ENCODE measurements around the gene RIPPLY1. TPM values are rescaled to one million over a fixed set of nuclear protein-coding genes. Genes with fewer than 3 reads are reported as not detected.

Gene RIPPLY1
- total and polyA plus RNA-seq, 9 of the 15 experiments (the other 6 are each of a cell fraction or from before 2014, with no cell fraction given), result not detected

DNA sequence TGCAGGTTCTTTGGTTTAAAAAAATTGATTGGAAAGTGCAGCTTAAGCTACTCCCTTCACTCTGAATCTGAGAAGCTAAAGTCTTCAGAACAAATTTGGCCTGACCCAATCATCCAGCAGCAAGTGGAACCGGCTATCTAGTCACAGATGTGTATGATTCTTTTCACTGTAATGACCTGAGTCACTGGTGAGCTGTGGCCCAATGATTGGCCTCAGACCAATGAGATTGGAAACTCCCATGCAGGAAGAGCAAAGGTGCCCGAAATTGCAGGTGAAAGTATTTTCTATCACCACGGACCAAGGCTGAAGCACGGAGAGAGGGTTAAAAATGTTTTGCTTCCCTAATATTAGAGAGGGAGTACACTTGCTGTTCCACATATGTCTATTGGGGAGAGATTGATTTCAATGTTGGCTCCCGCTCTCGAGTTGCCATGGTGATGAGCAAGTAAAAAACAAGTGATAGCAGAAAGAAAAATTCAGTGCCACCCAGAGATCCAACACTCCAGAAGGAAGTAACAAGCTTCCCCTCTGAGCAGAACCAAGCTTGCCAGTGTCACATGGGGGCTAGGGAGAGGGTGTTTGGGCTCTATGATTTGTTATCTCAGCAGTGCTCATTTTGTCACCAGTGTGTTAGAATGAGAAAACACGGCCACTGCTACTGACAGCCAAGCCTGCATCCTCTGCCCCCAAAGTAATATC is 11.2 kb downstream of the RIPPLY1 start:
- Histone ChIP-seq H3K4me2 (ENCODE audit: insufficient read depth, low read length) (no peak overlapping the region), H4K20me1 (replicated peaks; ENCODE audit: control insufficient read depth, insufficient read depth, low read length) (no peaks in the 10 kb centered on the region; the same call in 1 of the 2 replicates), H3K4me1 (replicated peaks in 1 of 2; ENCODE audit: control insufficient read depth in 2 of 2, insufficient read depth in 2 of 2, low read length in 2 of 2) (no peaks in the 10 kb centered on the region), H3K79me2 (ENCODE audit: control insufficient read depth, insufficient read depth, low read length) (no peaks in the 10 kb centered on the region), H3K36me3 (ENCODE audit: control insufficient read depth, insufficient read depth, low read length) (no peaks in the 10 kb centered on the region), H2AFZ (ENCODE audit: low read depth, low read length) (no peak overlapping the region), H3K9me3 (replicated peaks; ENCODE audit: control insufficient read depth, insufficient read depth, low read depth, low read length) (no peaks in the 10 kb centered on the region), H3K27me3 (ENCODE audit: control insufficient read depth in 2 of 2, insufficient read depth in 2 of 2, low read length in 2 of 2) (no peaks in the 10 kb centered on the region), H3K9me1 (ENCODE audit: control insufficient read depth, insufficient read depth, low read length) (no peaks in the 10 kb centered on the region), H3K9ac (ENCODE audit: insufficient read depth in 1 of 2, low read depth in 2 of 2, low read length in 2 of 2) (no peak overlapping the region), H3K27ac (ENCODE audit: extremely low read depth, low read depth, low read length) (no peak overlapping the region), H3K4me3 (no peak overlapping the region)
- no TSS peak for BruUV-seq (replicated peaks)
- TF ChIP-seq RFX1 (IDR thresholded peaks at IDR 0.05), result peak; percentile 35; the same call in 1 of the 2 replicates
- TF ChIP-seq CSDE1 (IDR thresholded peaks at IDR 0.05), result no peak
- TF ChIP-seq CBX2 (IDR thresholded peaks at IDR 0.05; ENCODE audit: insufficient read depth, low read length, poor library complexity, severe bottlenecking), result no peak
- no peak for TF ChIP-seq ZNF444 (CRISPR knock-in tag; IDR thresholded peaks at IDR 0.05)
- TF ChIP-seq ZNF133 (CRISPR knock-in tag; IDR thresholded peaks at IDR 0.05), result no peak
- TF ChIP-seq, protein P1, sequence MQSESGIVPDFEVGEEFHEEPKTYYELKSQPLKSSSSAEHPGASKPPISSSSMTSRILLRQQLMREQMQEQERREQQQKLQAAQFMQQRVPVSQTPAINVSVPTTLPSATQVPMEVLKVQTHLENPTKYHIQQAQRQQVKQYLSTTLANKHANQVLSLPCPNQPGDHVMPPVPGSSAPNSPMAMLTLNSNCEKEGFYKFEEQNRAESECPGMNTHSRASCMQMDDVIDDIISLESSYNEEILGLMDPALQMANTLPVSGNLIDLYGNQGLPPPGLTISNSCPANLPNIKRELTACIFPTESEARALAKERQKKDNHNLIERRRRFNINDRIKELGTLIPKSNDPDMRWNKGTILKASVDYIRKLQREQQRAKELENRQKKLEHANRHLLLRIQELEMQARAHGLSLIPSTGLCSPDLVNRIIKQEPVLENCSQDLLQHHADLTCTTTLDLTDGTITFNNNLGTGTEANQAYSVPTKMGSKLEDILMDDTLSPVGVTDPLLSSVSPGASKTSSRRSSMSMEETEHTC (IDR thresholded peaks at IDR 0.05), result no peak
- no peak for TF ChIP-seq MYC (IDR thresholded peaks at IDR 0.05; ENCODE audit: low read depth, low read length)
- no peak for TF ChIP-seq MYC (CRISPR knock-in tag; IDR thresholded peaks at IDR 0.05; ENCODE audit: borderline replicate concordance, low read depth)
- ATAC-seq, result no peak
- CTCF ChIA-PET (ENCODE audit: low intra/inter-chr PET ratio), result no interaction called here
- DNase-seq (ENCODE audit: extremely low read depth in 1 of 4, low spot score in 3 of 4), result no peak
- FAIRE-seq, result no peak
- in situ Hi-C loops (cut with MboI) (loop anchor here (25.0 kb wide), 1 partner anchor 995 kb away; no protein-coding TSS in a partner anchor), intact Hi-C loops (cut with micrococcal nuclease) (loop anchor here (5.0 to 10.0 kb wide), 5 partner anchors 133 to 1000 kb away; partner anchors contain the start of genes NCBP2L and TSC22D3)
- POLR2A ChIA-PET, result no interaction called here
- WGBS (ENCODE audit: insufficient coverage, low coverage, missing lambda C conversion rate), result 0% methylated on average over 6 of the region's 7 CpGs
